Mucosa of stomach (tissue), 1 donor: ENCODE measurements around the gene PPME1.

Experiments used
- H3K27me3 ChIP-seq: one replicate; pipeline ENCODE4 v1.7.0; 2013; ENCODE audit warnings: mild to moderate bottlenecking, low read length; ENCODE audit not compliant: control insufficient read depth, insufficient read depth
- H3K36me3 ChIP-seq: one replicate; pipeline ENCODE4 v1.7.0; 2013; ENCODE audit warnings: low read length; ENCODE audit not compliant: control insufficient read depth, insufficient read depth
- H3K4me1 ChIP-seq: one replicate; pipeline ENCODE4 v1.7.0; 2013; ENCODE audit warnings: mild to moderate bottlenecking, low read length; ENCODE audit not compliant: control insufficient read depth, insufficient read depth
- H3K4me3 ChIP-seq: one replicate; pipeline ENCODE4 v1.7.0; 2013; ENCODE audit warnings: low read length
- H3K9ac ChIP-seq: one replicate; pipeline ENCODE4 v1.7.0; 2013; ENCODE audit warnings: mild to moderate bottlenecking, low read length, moderate library complexity
- H3K9me3 ChIP-seq: one replicate; pipeline ENCODE4 v1.7.0; 2013; ENCODE audit warnings: mild to moderate bottlenecking, low read length, moderate library complexity; ENCODE audit not compliant: control insufficient read depth
- donor health status: Pancreatic carcinoma.

Gene PPME1

DNA sequence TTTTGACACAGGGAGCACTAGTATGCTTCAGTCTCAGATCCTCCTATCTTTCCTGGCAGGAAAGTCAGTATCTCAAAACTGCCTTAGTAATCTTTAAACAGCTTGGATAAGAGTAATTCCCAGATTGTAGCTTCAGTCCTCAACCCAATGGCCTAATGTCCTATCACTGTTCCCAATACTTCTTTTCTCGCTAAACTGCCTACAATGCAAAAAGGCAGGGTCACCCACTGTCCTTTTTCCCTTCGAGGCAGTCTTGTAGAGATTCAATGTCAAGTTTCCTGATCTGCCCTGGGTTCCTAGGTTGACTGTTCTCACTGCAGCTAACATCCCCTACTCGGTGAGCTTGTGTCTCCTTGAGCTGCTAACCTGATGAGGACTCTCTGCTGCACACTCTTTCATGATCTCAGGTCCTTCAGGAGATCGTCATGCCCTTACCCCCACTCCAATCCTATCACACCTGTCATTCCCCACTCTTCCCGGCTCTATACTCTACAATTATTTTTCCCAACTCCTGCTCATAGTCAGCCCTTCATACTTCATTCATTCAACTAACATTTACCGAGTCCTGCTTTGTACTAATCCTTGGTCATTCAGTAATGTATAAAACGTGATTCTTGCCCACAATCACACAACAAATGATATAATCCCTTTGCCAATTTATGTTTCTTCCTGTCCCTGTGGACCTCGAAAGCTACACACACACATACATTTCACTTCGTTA lies 1.2 kb upstream of the PPME1 start:
- Histone ChIP-seq H3K4me1 (peaks cover 15% of the 10 kb centered on the region), H3K9me3 (no peaks in the 10 kb centered on the region), H3K4me3 (peak overlapping the region; percentile 16), H3K27me3 (no peaks in the 10 kb centered on the region), H3K36me3 (no peaks in the 10 kb centered on the region), H3K9ac (peak overlapping the region; percentile 69)

DNA sequence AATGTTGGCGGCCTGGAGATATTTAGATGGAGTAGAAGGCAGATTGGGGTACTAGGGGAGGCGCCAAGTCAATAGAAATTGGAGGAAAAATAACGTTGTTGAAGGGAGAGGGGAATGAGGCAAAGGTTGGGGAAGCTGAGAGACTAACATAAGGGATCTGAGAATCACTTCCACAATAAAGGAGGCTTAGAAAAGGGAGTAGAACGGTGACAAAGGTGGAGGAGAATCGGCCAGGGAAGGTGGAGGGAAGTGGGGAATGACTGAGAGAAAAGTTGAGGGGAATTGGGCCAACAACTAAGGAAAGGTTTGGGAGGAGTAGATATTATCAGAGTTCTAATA lies 510 bp downstream of the PPME1 start:
- Histone ChIP-seq H3K9ac (peak overlapping the region; percentile 86), H3K36me3 (no peaks in the 10 kb centered on the region), H3K9me3 (no peaks in the 10 kb centered on the region), H3K4me1 (peaks cover 15% of the 10 kb centered on the region), H3K4me3 (peak overlapping the region; percentile 70), H3K27me3 (no peaks in the 10 kb centered on the region)

DNA sequence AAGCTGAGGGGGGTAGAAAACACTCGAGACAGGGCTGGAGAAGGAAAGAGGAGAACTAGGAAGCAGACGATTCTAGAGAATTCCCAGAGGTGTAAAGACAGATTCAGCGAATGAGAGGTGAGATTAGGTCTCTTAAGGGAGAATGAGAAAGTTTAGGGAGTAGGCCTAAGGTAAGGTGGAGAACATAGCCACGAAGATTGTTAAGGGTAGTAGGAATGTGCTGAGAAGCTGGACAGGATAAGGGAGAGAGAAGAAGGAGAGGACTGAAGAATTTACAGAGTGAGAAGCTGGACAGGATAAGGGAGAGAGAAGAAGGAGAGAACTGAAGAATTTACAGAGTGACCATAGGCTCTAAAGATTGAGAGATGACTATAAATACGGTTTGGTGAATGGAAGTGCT lies 908 bp downstream of the PPME1 start:
- peaks cover 15% of the 10 kb centered on the region for H3K4me1 ChIP-seq
- no peaks in the 10 kb centered on the region for H3K36me3 ChIP-seq
- H3K27me3 ChIP-seq, result no peaks in the 10 kb centered on the region
- H3K9me3 ChIP-seq, result no peaks in the 10 kb centered on the region
- peak overlapping the region; percentile 86 for H3K9ac ChIP-seq
- peak overlapping the region; percentile 70 for H3K4me3 ChIP-seq

DNA sequence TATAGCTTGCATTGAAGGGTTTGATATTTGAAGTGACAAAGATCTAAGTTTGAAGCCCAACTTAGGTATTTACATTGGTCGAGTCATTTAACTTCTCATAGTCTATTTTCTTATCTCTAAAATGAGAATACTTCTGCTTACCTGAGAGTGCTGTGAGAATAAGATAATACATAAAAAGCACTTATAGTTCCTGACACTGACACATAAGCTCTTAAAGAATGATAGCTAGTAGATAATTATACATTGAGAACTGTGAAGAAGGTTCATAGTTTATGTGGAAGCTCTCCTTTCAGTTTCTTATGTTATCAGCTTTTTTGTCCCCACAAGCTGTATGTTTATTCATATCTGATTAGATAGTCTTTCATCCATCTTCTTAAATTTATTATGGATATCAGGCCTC lies 4.8 kb downstream of the PPME1 start:
- no peaks in the 10 kb centered on the region for H3K27me3 ChIP-seq
- peaks cover 11% of the 10 kb centered on the region for H3K4me1 ChIP-seq
- no peak overlapping the region for H3K4me3 ChIP-seq
- H3K9ac ChIP-seq, result no peak overlapping the region
- no peaks in the 10 kb centered on the region for H3K36me3 ChIP-seq
- H3K9me3 ChIP-seq, result no peaks in the 10 kb centered on the region

DNA sequence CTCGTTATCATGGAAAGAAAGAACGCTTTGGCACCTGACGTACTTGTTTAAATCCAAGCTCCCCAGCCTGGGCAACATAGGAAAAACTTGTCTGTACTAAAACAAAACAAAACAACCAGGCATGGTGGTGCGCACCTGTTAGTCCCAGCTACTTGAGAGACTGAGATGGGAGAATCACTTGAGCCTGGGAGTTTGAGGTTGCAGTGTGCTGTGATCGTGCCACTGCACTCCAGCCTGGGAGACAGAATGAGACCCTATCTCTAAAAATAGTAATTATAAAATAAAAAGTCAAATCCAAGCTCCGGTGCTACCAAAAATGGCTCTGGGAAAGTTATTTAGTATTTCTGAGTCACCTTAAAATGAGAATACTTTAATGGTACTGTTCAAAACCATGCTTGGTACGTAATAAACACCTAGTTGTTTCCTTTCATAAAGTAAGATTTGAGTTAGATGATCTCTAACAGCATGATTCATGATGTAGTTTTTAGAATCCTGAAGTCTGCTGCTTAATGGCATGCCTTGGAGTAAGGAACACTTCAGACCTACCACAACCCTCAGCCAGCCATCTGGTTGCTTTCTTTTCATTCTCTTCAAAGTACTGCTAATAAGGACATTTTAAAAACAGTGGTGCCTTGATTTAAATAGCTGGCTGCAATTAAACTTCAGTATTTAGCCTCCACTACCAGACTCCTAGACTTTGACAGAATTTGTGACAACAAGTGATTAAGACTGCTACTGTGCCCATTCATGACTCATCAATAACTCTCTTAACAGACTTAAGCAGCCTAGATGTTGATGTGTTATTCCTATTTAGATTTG lies 8.4 kb downstream of the PPME1 start:
- Histone ChIP-seq H3K4me1 (no peaks in the 10 kb centered on the region), H3K9me3 (no peaks in the 10 kb centered on the region), H3K36me3 (no peaks in the 10 kb centered on the region), H3K4me3 (no peak overlapping the region), H3K9ac (no peak overlapping the region), H3K27me3 (no peaks in the 10 kb centered on the region)

DNA sequence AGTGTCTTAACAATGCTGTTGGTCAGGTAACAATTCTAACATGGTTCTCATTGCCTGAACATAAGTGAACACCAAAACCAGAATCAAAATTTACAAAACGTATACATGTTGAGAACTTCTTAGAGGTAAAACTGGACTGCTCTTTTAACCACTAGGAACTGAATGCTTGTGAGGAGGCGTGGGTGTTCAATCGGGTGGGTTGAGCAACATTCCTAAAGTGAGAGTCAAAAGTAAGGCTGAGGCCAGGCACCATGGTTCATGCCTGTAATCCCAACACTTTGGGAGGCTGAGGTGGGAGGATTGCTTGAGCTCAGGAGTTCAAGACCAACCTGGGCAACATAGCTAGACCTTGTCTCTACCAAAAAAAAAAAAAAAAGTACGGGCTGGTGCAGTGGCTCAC lies 11.5 kb downstream of the PPME1 start:
- Histone ChIP-seq H3K9me3 (no peaks in the 10 kb centered on the region), H3K9ac (no peak overlapping the region), H3K36me3 (no peaks in the 10 kb centered on the region), H3K4me3 (no peak overlapping the region), H3K4me1 (no peaks in the 10 kb centered on the region), H3K27me3 (no peaks in the 10 kb centered on the region)

DNA sequence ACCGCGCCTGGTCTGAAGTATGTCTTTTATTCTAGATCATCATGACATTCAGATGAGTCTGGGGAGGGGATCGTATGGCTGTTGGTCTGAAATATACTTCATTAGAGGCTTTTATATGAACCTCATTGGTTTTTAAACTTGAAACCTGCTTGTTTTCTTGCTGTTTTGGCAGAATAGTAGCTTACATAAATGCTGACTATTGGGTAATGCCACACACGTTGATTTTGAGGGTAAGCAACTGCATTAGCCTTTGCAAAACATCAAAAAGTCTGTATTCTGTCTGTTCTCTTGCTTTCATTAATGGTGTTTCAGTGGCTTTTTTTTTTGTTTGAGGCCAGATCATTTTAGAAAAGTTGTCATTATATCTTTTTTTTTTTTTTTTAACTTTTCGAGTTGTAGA lies 14.2 kb downstream of the PPME1 start:
- Histone ChIP-seq H3K36me3 (no peaks in the 10 kb centered on the region), H3K9me3 (no peaks in the 10 kb centered on the region), H3K27me3 (no peaks in the 10 kb centered on the region), H3K4me1 (no peaks in the 10 kb centered on the region), H3K4me3 (no peak overlapping the region), H3K9ac (no peak overlapping the region)

DNA sequence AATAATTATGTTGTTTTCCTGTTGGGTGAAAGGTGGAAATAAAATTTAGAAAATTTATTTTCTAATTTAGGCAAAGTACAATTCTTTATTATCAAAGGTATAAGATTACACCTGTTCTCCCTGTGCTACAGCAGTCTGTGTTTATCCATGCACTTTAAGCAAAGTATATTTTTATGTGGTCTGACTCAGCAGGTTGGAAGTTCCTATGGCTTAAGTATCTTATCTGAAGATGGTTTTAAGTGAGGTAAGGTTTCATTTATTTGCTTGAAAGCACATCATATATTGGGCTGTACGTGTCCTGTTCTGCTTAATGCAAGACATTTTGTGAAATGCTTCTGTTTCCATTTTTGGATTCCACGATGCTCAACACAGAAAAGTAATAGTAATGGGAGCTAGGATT lies 14.6 kb downstream of the PPME1 start:
- Histone ChIP-seq H3K9ac (no peak overlapping the region), H3K36me3 (no peaks in the 10 kb centered on the region), H3K4me1 (no peaks in the 10 kb centered on the region), H3K27me3 (no peaks in the 10 kb centered on the region), H3K9me3 (no peaks in the 10 kb centered on the region), H3K4me3 (no peak overlapping the region)

DNA sequence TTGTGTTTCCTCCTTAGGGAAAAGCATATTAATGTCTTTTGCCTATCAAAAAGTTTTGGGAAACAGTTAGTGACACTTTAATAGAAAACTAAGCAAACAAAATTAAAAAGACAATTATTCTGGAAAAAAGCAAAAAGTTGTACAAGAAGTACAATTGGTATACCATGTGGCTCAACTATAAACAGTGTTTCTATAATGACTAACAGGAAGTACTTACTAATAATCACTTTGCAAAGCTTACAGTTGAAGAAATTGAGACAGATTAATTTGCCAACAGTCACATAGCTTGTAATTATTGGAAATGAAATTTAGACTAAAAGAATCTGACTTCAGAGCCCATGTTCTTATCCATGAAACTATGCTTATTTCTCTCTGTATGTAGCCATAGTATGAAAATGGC lies 24.7 kb downstream of the PPME1 start:
- H3K4me3 ChIP-seq, result no peak overlapping the region
- H3K4me1 ChIP-seq, result no peaks in the 10 kb centered on the region
- no peaks in the 10 kb centered on the region for H3K9me3 ChIP-seq
- no peak overlapping the region for H3K9ac ChIP-seq
- no peaks in the 10 kb centered on the region for H3K36me3 ChIP-seq
- H3K27me3 ChIP-seq, result no peaks in the 10 kb centered on the region

DNA sequence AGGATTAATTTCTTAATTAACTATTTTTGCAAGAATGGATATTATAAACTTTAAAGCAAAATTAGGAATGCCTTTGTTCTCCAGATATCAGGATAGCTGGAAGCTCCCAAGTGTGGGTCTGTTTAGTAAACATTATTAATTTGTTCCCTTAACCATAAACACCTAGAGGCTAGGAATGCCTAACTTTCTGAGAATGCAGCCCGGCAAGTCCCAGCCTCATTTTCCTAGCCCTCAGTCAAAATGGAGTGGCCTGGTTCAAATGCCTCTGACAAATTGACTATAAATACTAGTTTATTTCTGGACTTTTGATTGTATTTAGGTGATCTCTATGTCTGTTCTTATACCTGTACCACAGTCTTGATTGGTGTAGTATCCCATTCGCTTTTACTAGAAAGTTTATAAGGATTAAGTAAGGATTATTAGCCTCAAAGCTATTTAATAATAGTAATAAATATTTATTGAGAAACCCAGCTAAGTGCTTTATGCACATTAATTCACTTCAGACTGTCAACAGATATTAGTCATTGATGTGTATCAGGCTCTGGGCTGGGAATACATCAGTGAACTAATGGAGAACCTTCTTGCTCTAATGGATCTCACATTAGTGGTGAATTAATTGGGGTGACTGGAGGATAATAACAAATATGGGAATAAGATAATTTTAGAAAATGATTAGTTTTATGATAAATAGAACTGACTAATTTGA lies 25.8 kb downstream of the PPME1 start:
- H3K9ac ChIP-seq, result no peak overlapping the region
- H3K9me3 ChIP-seq, result no peaks in the 10 kb centered on the region
- no peaks in the 10 kb centered on the region for H3K4me1 ChIP-seq
- no peaks in the 10 kb centered on the region for H3K27me3 ChIP-seq
- H3K36me3 ChIP-seq, result no peaks in the 10 kb centered on the region
- no peak overlapping the region for H3K4me3 ChIP-seq

DNA sequence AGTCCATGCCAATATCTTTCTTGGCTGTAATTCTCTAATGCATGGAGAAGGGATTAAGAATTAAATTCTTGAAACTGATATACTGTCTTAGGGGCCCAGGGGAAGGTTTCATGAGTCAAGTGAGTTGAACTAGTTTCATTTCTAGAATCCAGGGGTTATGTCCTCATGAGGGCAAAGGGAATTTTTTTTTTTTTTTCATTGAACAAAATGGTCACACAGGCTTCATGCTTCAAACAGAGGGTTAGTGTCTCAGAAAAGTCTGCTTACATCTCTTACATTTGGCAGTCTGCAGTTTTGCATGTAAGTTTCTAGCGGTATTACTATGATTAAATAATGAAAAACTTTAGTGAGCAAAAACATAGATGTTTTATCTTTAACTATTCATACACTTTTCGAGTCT lies 32.9 kb downstream of the PPME1 start:
- no peaks in the 10 kb centered on the region for H3K36me3 ChIP-seq
- no peaks in the 10 kb centered on the region for H3K27me3 ChIP-seq
- no peaks in the 10 kb centered on the region for H3K9me3 ChIP-seq
- no peak overlapping the region for H3K9ac ChIP-seq
- no peaks in the 10 kb centered on the region for H3K4me1 ChIP-seq
- H3K4me3 ChIP-seq, result no peak overlapping the region

DNA sequence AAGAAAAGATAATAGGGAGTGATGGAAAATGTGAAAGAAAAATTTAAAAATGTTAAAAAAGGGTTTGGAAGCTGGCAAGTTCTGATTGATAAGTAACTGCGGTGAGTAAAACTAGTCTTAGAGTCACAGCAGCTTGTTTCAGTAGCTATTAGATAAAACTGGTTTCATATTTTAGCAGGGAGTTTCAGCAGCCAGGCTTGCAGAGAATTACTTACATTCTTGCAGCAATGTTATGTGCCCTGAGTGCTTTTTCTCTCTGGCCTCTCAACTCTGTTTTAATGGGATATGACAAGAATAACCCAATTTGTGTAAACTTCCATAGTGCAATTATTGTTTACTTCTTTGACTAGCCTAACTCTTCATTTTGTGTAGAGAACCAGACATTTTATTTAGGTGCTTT lies 33.6 kb downstream of the PPME1 start:
- Histone ChIP-seq H3K4me3 (no peak overlapping the region), H3K9me3 (no peaks in the 10 kb centered on the region), H3K27me3 (no peaks in the 10 kb centered on the region), H3K4me1 (no peaks in the 10 kb centered on the region), H3K9ac (no peak overlapping the region), H3K36me3 (no peaks in the 10 kb centered on the region)
